Activated CD4-positive, alpha-beta memory T cell treated with anti-CD3 and anti-CD28 coated beads, Interleukin-2, amount 10 ng/mL, durations not matched to agents 7 days and 5 days (primary cell): ENCODE results near the gene NANOS3. TPM values are rescaled to one million over a fixed set of nuclear protein-coding genes. Genes with fewer than 3 reads are reported as not detected.
A peak's percentile ranks its signal among the peaks of the same experiment; 100 is the strongest.

Experiments
- CTCF ChIA-PET: fragments of 350-600 bp; sonication (Branson Sonifier 250); formaldehyde crosslinking; loops from one replicate; lab custom pipeline; 2021; ENCODE audit warnings: antibody characterized with exemption, inconsistent platforms; lab: Charles Lee
- POLR2A ChIA-PET: fragments of 350-600 bp; sonication (Branson Sonifier 250); formaldehyde crosslinking; loops from one replicate; lab custom pipeline; 2021; ENCODE audit warnings: antibody characterized with exemption; lab: Charles Lee
- DNase-seq: peaks from one replicate; pipeline ENCODE4 v3.0.0-alpha.2; 2020
- H3K27ac Mint-ChIP-seq: one replicate; pipeline ENCODE4 v1.8.0; 2021; ENCODE audit warnings: mild to moderate bottlenecking, mixed read lengths
- H3K27me3 Mint-ChIP-seq: one replicate; pipeline ENCODE4 v1.8.0; 2021; ENCODE audit warnings: mixed read lengths
- H3K36me3 Mint-ChIP-seq: one replicate; pipeline ENCODE4 v1.8.0; 2021; ENCODE audit warnings: low read depth, mixed read lengths
- H3K4me1 Mint-ChIP-seq: one replicate; pipeline ENCODE4 v1.8.0; 2021; ENCODE audit warnings: mixed read lengths
- H3K4me3 Mint-ChIP-seq: one replicate; pipeline ENCODE4 v1.8.0; 2021; ENCODE audit warnings: mild to moderate bottlenecking, mixed read lengths
- H3K9me3 Mint-ChIP-seq: one replicate; pipeline ENCODE4 v1.8.0; 2021; ENCODE audit warnings: mixed read lengths
- total RNA-seq, 2 experiments: library from RNA; stranded (reverse); gene quantifications; one replicate each; pipeline ENCODE4 v1.2.3, GENCODE V29; 2021

Gene NANOS3
- total RNA-seq, 2 experiments from 2014 or later = 0.65 to 0.95 TPM

GRCh38 chr19:13902993-13903555 lies 26.1 kb downstream of the NANOS3 start:
- ChIA-PET POLR2A (interaction anchor here (1.0 to 1.6 kb wide), 3 partner anchors 18 to 50 kb away, joined by 3 read pairs; no protein-coding TSS in a partner anchor), CTCF (interaction anchor here (0.7 to 2.6 kb wide), 11 partner anchors 8 to 209 kb away, joined by 3 to 12 read pairs (median 4); partner anchors contain the start of genes DCAF15, IL27RA and MISP3)
- peak overlapping the region; percentile 16 for H3K27ac Mint-ChIP-seq
- DNase-seq = peak; percentile 51
- no peak overlapping the region for H3K4me3 Mint-ChIP-seq
- H3K36me3 Mint-ChIP-seq = no peaks in the 10 kb centered on the region
- H3K4me1 Mint-ChIP-seq = peaks cover 27% of the 10 kb centered on the region
- no peaks in the 10 kb centered on the region for H3K27me3 Mint-ChIP-seq
- H3K9me3 Mint-ChIP-seq = peaks cover 3% of the 10 kb centered on the region

- H3K27me3 Mint-ChIP-seq = no peaks in the 10 kb centered on the region
- peaks cover 29% of the 10 kb centered on the region for H3K4me1 Mint-ChIP-seq
- H3K27ac Mint-ChIP-seq = peak within 1 kb of the TSS; percentile 69
- H3K36me3 Mint-ChIP-seq = peaks cover 10% of the 10 kb centered on the region
- peaks cover 3% of the 10 kb centered on the region for H3K9me3 Mint-ChIP-seq
- ChIA-PET POLR2A (interaction anchor here (1.0 to 2.7 kb wide), 4 partner anchors 25 to 231 kb away, joined by 3 to 12 read pairs (median 4); partner anchors contain the start of genes IL27RA and RFX1), CTCF (interaction anchor here (0.7 to 1.1 kb wide), 3 partner anchors 143 to 172 kb away, joined by 3 to 5 read pairs (median 3); partner anchors contain the start of gene MISP3)
- peak within 1 kb of the TSS; percentile 80 for H3K4me3 Mint-ChIP-seq
- DNase-seq = peak; percentile 95
Observed at GRCh38 chr19:13905634-13906520, 28.9 kb downstream of the NANOS3 start, which contains the start of the genes BRME1 and CC2D1A. Gene BRME1 (minus strand): TSS chr19:13906117. CDS start chr19:13904892, 1,225 bp downstream. Gene CC2D1A (plus strand): TSS chr19:13906201. CDS start chr19:13906442, 241 bp downstream.

- Mint-ChIP-seq H3K27ac (no peak overlapping the region), H3K36me3 (peaks cover 14% of the 10 kb centered on the region), H3K27me3 (no peaks in the 10 kb centered on the region), H3K4me3 (peak overlapping the region; percentile 80), H3K4me1 (peaks cover 29% of the 10 kb centered on the region), H3K9me3 (peaks cover 3% of the 10 kb centered on the region)
- POLR2A ChIA-PET = interaction anchor here (0.7 to 2.7 kb wide), 7 partner anchors 12 to 230 kb away, joined by 3 to 12 read pairs (median 3); partner anchors contain the start of genes IL27RA and RFX1
- CTCF ChIA-PET = interaction anchor here (0.7 to 1.0 kb wide), 3 partner anchors 24 to 167 kb away, joined by 3 to 4 read pairs (median 4); no protein-coding TSS in a partner anchor
- DNase-seq = peak; percentile 42
Observed at GRCh38 chr19:13906521-13906904, 29.6 kb downstream of the NANOS3 start.

- ChIA-PET CTCF (interaction anchor here (0.6 to 1.0 kb wide), 4 partner anchors 24 to 225 kb away, joined by 3 to 4 read pairs (median 4); no protein-coding TSS in a partner anchor), POLR2A (interaction anchor here (0.7 to 2.7 kb wide), 7 partner anchors 11 to 230 kb away, joined by 3 to 12 read pairs (median 3); partner anchors contain the start of genes IL27RA and RFX1)
- H3K27me3 Mint-ChIP-seq = no peaks in the 10 kb centered on the region
- no peak for DNase-seq
- peaks cover 3% of the 10 kb centered on the region for H3K9me3 Mint-ChIP-seq
- peaks cover 29% of the 10 kb centered on the region for H3K4me1 Mint-ChIP-seq
- H3K36me3 Mint-ChIP-seq = peaks cover 15% of the 10 kb centered on the region
- H3K27ac Mint-ChIP-seq = no peak overlapping the region
- peak overlapping the region; percentile 80 for H3K4me3 Mint-ChIP-seq
Observed at GRCh38 chr19:13906910-13907309, 30.0 kb downstream of the NANOS3 start.

- no peak overlapping the region for H3K4me3 Mint-ChIP-seq
- CTCF ChIA-PET = interaction anchor here (0.7 kb wide), 1 partner anchor 862 kb away, joined by 4 read pairs; no protein-coding TSS in a partner anchor
Observed at GRCh38 chr19:13908674-13909073, 31.7 kb downstream of the NANOS3 start.

GRCh38 chr19:13909430-13909829 lies 32.5 kb downstream of the NANOS3 start:
- peaks cover 26% of the 10 kb centered on the region for H3K36me3 Mint-ChIP-seq
- no peak for DNase-seq
- no peak overlapping the region for H3K4me3 Mint-ChIP-seq
- no peak overlapping the region for H3K27ac Mint-ChIP-seq
- peaks cover 3% of the 10 kb centered on the region for H3K9me3 Mint-ChIP-seq
- H3K27me3 Mint-ChIP-seq = no peaks in the 10 kb centered on the region
- ChIA-PET POLR2A (no interaction called here), CTCF (interaction anchor here (0.7 kb wide), 1 partner anchor 863 kb away, joined by 4 read pairs; no protein-coding TSS in a partner anchor)
- peaks cover 22% of the 10 kb centered on the region for H3K4me1 Mint-ChIP-seq

More at GRCh38 chr19:13908674-13909073, 31.7 kb downstream of the NANOS3 start:
- H3K27ac Mint-ChIP-seq = no peak overlapping the region
- no peak for DNase-seq
- POLR2A ChIA-PET = no interaction called here
- peaks cover 22% of the 10 kb centered on the region for H3K4me1 Mint-ChIP-seq
- peaks cover 26% of the 10 kb centered on the region for H3K36me3 Mint-ChIP-seq
- H3K27me3 Mint-ChIP-seq = no peaks in the 10 kb centered on the region
- H3K9me3 Mint-ChIP-seq = peaks cover 3% of the 10 kb centered on the region

- Mint-ChIP-seq H3K9me3 (no peaks in the 10 kb centered on the region), H3K27ac (no peak overlapping the region), H3K4me3 (no peak overlapping the region), H3K27me3 (no peaks in the 10 kb centered on the region), H3K4me1 (peaks cover 2% of the 10 kb centered on the region), H3K36me3 (peaks cover 29% of the 10 kb centered on the region)
- ChIA-PET CTCF (no interaction called here), POLR2A (no interaction called here)
- no peak for DNase-seq
Observed at GRCh38 chr19:13913352-13913751, 36.4 kb downstream of the NANOS3 start.

- Mint-ChIP-seq H3K27ac (no peak overlapping the region), H3K36me3 (peaks cover 32% of the 10 kb centered on the region), H3K27me3 (no peaks in the 10 kb centered on the region), H3K4me1 (peaks cover under 1% of the 10 kb centered on the region), H3K4me3 (no peak overlapping the region), H3K9me3 (no peaks in the 10 kb centered on the region)
- CTCF ChIA-PET = no interaction called here
- no peak for DNase-seq
- POLR2A ChIA-PET = no interaction called here
Observed at GRCh38 chr19:13914777-13915176, 37.8 kb downstream of the NANOS3 start.

GRCh38 chr19:13917888-13918406 lies 41.0 kb downstream of the NANOS3 start:
- Mint-ChIP-seq H3K9me3 (peaks cover 4% of the 10 kb centered on the region), H3K4me3 (no peak overlapping the region), H3K4me1 (no peaks in the 10 kb centered on the region), H3K27me3 (no peaks in the 10 kb centered on the region), H3K27ac (no peak overlapping the region), H3K36me3 (peaks cover 43% of the 10 kb centered on the region)
- no peak for DNase-seq
- CTCF ChIA-PET = no interaction called here
- POLR2A ChIA-PET = interaction anchor here (0.7 to 1.6 kb wide), 2 partner anchors 11 to 114 kb away, joined by 3 to 4 read pairs; partner anchors contain the start of gene IL27RA

- Mint-ChIP-seq H3K27me3 (no peaks in the 10 kb centered on the region), H3K9me3 (peaks cover 4% of the 10 kb centered on the region), H3K4me1 (no peaks in the 10 kb centered on the region), H3K4me3 (no peak overlapping the region), H3K36me3 (peaks cover 43% of the 10 kb centered on the region), H3K27ac (no peak overlapping the region)
- ChIA-PET POLR2A (interaction anchor here (0.7 kb wide), 1 partner anchor 12 kb away, joined by 3 read pairs; no protein-coding TSS in a partner anchor), CTCF (interaction anchor here (0.6 kb wide), 1 partner anchor 204 kb away, joined by 4 read pairs; no protein-coding TSS in a partner anchor)
- no peak for DNase-seq
Observed at GRCh38 chr19:13918726-13919411, 41.9 kb downstream of the NANOS3 start.

- no peak for DNase-seq
- no peak overlapping the region for H3K27ac Mint-ChIP-seq
- no peaks in the 10 kb centered on the region for H3K27me3 Mint-ChIP-seq
- no peak overlapping the region for H3K4me3 Mint-ChIP-seq
- H3K36me3 Mint-ChIP-seq = peaks cover 47% of the 10 kb centered on the region
- ChIA-PET CTCF (interaction anchor here (1.4 to 1.7 kb wide), 2 partner anchors 18 to 216 kb away, joined by 4 read pairs; partner anchors contain the start of gene ASF1B), POLR2A (interaction anchor here (0.7 to 1.3 kb wide), 3 partner anchors 9 to 111 kb away, joined by 3 to 5 read pairs (median 3); partner anchors contain the start of gene IL27RA)
- peaks cover 4% of the 10 kb centered on the region for H3K9me3 Mint-ChIP-seq
- no peaks in the 10 kb centered on the region for H3K4me1 Mint-ChIP-seq
Observed at GRCh38 chr19:13920524-13920923, 43.6 kb downstream of the NANOS3 start.
